ENCODE results near the gene OPCML.

OPCML gene

DNA sequence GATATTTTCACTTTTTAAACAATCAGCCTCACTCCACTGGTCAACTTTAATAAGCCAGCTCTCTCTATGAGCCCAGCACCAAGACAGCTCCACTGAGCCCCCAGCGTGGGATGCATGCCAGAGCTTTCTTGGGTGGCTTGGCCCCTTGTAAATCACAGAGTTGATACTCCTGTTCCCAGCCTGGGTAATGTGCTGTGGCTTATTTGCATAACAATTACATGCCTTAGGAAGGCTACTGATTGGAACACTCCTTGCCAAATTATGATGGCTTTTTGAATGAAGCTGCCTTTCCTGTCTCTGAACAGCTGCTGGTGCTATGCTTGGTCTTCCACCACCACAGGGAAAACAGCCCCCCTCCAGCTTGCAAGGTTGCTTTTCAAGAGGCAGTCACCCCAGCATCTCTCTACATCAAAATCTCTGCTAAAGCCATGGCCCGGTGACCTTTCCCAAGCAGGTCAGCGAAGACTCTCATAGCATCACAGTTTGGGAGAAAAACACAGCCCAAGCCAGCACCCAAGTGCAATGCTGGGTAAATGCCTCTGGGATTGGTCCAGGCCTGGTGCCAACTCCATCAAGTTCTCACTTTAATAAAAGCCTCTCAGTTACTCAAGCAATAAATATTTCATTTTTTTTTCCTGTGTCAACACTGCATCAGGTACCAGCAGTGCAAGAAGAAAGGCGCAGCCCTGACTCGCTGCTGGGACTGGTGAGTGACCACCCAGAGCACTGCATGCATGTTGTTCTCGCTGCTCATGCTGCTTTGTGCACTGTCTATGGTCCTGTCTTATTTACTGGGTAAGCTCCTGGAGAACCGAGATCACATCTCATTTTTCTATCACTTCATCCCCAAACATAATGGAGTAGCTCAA, 549.3 kb downstream of the OPCML start:
- no peak for DNase-seq (ENCODE audit: low read depth in 2 of 2)

DNA sequence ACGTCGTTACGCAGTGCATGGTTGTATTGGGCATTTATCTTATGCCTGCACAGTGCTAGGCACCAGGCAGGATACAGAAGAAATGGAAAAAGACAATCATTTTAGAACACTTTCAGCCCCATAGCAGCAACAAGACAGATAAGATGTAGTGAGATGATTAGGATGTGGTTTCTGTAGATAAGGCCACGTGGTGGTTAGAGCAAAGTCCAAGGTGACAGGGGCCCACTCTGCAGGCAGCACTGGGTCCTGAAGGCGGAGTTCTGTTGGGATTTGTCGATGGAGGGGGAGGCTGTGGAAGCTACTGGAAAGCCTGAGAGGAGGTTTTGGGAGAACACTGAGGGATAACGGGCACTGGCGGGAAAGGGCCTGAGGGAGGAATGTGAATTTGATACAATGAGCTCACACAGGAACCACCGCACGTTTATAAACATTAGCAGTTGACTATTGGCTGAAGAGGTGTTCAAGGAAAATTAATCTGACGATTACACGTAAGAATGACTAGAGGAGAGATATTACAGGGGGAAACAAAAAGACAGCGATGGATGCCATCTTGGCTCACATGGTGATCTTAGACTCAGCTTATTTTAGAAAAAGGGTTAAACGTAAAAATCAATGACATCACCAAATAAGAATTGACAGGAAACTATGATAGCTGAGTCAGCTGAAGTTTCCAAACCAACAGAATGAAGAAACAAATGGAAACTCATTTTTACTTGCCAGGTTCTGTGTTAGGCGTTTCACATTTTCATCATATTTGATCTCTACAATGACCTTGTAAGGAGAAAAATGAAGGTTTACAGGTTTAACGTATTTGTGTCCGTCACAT, 551.0 kb downstream of the OPCML start:
- no peak for DNase-seq (ENCODE audit: low read depth in 2 of 2)

DNA sequence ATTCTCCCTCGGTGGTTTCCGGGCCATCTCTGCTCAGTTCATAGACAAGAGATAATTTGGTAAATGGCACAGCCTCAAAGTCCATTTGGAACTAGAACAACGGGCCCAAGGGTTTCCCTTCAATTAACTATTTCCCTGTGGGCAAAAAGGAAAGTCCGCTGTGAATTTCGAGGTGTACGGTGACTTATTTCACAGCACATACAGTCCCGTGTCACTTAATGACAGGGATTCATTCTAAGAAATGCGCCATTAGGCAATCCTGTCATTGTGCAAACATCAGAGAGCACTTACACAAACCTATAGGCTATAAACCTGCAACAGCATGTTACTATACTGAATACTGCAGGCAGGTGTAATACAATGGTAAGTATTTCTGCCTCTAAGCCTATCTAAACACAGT, 551.6 kb downstream of the OPCML start:
- no peak for DNase-seq (ENCODE audit: low read depth in 2 of 2)

DNA sequence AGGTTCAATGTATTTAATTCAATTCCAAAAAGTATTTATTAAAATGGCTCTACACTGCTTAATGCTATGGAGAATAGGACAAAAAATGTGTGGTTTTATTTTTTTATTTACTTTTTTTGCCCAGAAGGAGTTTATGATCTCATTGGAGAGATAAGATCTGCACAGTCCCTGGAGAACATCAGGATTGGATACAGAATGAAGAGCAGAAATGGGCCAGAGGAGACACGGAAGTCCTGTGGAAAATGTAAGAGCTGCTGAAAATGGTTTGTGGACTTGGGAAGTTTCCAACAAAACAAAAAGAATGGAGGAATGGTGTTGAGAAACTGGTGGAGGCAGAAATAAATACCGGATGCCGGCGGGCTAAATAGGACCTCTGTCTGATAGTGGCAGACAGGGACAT, 554.6 kb downstream of the OPCML start:
- DNase-seq (ENCODE audit: low read depth in 2 of 2): no peak

DNA sequence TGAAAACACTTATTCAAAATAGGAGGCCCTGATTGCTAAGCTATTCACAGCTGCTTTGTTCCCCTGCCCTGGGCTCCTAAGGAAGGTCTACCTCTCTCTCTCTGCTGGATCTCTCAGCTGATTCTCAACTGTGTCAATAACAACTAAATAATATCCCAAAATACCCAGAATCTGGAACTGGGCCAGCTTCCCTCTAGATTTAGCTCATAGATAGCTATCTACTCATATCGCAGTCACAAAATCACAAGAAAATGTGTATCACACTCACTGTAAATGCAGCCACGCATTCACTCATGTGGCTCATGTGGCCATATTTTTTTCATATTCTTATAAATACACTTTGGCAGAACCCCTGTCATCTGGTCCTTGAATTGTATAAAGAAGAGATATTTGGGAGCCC, 555.1 kb downstream of the OPCML start:
- DNase-seq (ENCODE audit: low read depth in 2 of 2): no peak

DNA sequence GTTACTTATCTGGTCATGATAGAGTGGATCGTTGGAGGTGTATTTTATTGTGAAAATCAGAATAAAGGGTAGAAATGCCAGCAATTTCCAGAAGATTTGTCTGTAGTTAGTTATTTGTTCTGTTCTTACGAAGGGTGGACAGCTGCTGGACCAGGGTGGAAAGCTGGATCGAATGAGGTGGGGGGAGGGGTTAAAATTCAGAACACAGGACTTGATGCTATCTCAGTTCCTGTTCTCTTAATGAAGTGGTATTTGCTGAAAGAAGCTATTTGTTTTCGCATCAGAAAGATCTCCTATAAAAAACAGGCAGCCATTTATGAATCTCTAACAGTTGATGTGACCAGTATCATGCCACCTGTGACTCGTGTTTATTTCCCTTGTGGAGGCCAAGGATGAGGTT, 556.2 kb downstream of the OPCML start:
- DNase-seq (ENCODE audit: low read depth in 2 of 2): no peak

DNA sequence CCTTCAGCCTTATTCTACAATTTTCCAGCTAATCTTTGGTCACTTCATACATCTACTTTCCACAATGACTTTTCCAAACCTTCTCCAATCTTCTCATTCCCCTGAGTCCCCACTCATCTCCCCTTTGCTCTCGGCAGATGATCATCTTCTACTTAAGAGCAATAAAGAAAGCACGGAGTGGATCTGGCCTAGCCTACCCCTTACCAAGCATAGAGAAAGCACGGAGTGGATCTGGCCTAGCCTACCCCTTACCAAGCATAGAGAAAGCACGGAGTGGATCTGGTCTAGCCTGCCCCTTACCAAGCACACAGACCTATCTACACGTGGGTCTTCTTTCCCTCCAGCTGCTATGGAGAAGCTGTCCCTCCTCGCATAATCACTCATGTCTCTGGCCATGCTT, 558.6 kb downstream of the OPCML start:
- DNase-seq (ENCODE audit: low read depth in 2 of 2): no peak

DNA sequence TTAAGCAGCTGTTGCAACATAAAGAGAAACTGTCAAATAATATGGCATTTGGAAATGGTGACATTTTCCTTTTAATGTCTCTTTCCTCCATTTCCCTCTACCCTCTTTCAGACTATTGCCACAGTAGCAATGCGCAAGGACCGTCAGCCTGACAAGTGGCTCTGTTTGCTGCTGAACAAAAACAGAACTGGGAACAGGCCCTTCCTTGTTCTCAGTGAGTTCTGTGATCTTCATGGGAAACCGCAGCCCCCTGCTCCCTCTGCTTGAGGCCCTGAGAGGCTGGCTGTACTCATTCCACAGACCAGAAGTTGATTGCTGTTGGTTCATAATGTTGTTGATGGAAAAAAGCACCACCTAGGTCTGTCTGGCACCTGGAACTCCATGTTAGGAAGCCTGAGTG, 559.7 kb downstream of the OPCML start:
- DNase-seq (ENCODE audit: low read depth in 2 of 2): no peak

DNA sequence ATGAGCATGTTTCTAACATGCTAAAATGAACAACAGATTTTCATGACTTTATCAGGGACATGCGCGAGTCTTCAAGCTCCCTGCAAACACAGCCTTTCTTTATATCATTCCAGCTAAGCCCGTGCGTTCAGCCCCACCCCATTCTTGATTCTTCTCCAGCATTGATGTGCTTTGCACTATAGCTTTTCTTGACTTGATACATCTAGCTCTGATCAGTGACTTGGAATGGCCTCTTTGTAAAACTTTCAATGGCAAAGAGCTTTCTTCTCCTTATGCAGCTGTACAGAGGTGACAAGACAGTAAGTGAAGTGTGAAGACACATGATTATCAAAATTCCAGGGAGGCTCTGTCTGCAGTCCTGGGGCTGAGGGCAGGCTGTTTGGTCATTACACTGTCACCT, 561.0 kb downstream of the OPCML start:
- no peak for DNase-seq (ENCODE audit: low read depth in 2 of 2)

DNA sequence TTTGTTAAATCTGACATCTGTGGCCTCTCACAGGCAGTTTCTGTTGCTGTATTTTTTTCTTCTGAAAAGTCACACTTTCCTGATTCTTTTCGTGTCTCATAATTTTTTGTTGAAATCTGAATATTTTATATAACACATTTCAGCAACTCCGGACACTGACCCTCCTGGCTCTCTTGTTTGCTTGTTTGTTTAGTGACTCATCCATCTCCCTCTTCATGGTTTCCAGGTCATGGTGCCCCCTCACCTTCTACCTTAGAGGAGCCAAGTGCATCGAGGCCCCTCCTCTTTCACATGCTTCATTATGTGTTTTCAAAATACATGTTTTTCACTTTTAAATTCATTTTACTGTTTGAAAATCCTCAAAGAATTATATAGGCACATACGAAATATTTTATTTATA, 562.4 kb downstream of the OPCML start:
- DNase-seq (ENCODE audit: low read depth in 2 of 2): no peak

DNA sequence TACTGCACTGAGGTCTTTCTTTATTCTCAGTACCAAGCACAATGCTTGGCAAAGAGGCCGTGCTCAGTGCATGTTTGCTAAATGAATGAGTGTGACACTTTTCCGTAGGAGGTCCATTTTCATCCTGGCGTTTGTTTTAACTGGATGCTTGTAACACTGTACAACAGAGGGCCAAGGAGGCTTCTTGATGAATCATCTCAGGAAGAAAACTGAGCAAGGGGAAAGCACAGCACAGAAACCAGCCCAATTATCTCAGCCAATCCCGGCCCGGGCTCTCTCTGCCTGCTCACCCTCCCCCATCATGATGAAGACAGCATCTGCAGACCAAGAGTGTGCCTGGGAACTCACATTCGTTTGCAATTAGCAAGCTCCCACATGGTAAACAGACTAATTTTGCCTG, 570.3 kb downstream of the OPCML start:
- DNase-seq (ENCODE audit: low read depth in 2 of 2): no peak

DNA sequence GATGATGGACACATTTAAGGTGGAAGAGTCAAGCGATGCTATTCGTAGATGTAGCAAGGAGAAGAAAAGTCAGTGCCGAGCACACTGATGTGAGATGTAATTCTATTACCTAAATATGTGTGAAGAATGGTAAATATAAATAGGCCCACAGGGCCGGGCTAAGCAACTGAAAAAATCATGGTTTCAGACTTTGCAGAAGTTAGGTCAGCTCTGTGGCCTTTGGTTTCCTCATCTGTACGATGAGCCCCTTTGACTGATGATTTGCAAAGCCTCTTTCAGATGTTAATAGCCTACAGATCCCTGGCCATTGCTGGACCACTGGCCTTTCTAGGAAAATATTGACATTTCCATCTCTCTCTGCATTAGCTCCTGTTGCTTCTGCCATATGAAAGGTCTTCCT, 570.8 kb downstream of the OPCML start:
- no peak for DNase-seq (ENCODE audit: low read depth in 2 of 2)

DNA sequence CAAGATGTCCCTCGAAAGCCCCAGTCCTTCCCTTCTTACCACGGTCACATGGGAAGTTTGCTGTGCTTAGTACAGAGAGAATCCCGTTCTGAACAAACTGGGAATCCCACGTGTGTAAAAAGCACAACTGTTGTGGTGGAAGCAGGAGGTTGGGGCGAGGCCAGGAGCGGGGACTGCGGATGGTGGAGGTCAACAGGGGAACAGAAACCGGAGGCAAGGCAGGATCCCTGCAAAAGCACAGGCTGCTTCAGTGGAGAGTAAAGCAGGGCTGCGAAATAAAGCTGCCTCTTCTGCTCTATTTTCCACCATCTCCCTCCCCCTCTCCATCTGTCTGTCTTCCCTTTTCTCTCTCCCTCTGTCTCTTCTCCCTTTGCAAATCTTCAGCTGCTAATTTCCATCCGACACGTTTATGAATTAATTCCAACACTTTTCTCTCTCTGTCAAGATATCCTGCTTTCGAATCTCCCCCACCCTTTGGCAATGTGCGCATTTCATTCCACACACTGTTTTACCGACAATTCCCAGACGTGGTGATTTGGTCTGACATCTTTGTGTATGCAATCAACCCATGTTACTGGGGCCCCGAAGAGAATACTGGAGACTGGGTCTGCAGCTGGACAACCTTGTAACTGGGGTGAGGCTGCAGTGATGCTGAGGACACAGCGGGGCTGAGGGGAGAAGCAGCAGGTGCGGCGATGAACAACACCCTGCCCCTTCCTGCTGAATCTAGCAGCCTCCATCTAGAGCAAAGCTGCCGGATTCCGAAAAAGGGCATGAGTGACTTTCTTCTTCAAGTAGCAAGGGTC, 571.8 kb downstream of the OPCML start:
- DNase-seq (ENCODE audit: low read depth in 2 of 2): no peak

DNA sequence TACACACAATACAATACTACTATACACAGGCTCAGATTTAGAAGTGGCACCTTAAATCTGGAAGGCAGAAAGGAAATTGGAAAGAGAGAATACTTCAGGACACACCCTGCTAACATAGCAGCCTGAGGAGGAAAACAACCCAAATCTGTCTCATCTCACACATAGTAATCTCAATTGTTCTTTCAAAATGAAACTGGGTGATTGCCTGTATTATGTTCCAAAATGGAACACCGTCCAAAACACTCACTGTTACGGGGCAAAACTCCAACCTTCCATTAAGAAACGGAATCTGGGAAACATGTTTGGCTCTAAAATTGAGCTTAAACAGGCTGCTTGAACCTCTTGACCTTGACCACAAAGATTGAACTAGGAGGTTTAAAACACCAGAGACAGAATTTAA, 572.6 kb downstream of the OPCML start:
- no peak for DNase-seq (ENCODE audit: low read depth in 2 of 2)

DNA sequence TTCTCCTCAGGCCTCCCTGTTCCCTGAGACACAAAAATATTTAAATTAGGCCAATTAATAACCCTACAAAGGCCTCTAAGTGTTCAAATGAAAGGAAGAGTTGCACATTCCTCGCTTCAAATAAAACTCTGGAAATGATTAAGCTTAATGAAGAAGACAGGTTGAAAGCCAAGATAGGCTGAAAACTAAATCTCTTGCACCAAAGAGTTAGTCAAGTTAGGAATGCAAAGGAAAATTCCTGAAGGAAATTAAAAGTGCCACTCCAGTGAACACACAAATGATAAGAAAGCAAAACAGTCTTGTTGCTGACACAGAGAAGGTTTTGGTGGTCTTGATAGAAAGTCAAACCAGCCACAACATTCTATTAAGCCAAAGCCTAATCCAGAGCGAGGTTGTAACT, 574.4 kb downstream of the OPCML start:
- no peak for DNase-seq (ENCODE audit: low read depth in 2 of 2)

DNA sequence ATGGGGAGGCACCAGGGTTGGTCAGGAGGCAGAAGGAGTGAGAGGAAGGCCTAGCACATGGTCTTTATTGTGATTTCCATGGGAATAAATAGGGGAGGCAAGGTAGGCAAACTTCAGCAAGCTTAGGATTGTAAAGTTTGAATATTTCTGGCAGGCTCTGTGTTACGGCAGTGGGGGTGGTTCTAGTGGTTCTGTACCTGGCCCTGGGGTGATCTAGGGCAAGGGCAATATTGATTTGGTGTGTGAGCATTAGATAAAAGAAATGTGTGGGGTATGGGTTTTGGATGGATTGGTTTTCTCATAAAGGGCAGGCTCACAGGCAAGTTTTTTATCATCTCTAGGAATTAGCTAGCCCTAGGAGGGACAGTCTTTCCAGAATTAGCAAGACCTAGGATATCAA, 584.0 kb downstream of the OPCML start:
- DNase-seq (ENCODE audit: low read depth in 2 of 2): no peak

DNA sequence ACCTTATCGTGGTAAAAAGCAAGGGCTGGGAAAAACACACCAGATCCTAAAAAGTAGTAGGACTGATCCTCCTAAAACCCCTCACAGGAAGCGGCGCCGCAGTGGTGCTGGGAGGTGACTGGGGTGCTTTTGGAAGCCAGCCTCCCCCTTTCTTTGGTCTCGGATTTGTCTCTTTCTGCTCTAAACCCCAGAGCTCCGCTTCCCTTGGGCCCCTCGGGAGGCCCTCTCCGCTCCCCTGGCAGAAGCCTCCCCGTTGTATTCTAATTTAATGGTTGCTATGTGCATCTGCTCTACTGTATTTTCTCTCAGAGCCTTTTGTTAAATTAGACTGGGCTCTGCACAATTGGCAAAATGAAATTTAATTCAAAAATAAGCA, 587.7 kb downstream of the OPCML start:
- no peak for DNase-seq (ENCODE audit: low read depth in 2 of 2)

DNA sequence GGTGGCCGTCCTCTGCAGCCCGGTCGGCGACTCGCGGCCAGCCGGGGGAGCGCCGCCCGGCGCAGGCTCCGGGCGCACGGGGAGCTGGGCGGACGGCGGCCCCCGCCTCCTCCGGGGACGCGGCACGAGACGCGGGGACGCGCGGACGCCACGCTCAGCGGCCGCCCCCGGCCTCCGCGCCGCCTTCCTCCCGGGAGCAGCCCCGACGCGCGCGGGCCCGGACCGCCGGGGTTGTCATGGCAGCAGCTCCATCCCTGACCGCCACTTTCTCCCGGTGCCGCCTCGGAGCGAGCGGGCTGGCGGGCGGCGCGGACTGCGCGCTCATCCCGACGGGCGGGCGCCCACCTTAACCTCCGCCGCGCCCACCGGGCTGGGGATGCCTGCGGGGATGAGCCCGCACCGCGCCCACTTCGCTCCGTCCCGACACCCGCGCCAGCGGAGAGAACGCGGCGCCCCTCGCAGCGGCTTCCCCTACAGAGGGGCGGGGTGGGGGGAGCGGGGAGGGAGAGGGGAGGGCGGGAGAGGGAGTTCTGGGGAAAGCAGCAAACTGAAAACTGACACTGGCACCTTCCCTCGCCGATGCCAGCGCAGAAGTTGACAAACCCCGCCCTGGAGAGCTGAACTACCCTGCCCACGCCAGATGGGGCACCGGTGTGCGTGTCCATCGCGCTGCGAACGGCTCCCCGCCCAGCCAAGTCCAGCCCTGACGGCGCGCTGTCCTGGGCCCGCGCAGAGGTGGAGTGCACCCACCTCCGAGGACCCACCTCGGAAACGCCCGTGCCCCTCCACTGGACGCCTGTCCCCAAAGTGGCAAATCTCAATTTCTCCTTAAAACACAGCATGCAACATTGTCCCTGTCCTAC, 588.4 kb downstream of the OPCML start:
- no peak for DNase-seq (ENCODE audit: low read depth in 2 of 2)

DNA sequence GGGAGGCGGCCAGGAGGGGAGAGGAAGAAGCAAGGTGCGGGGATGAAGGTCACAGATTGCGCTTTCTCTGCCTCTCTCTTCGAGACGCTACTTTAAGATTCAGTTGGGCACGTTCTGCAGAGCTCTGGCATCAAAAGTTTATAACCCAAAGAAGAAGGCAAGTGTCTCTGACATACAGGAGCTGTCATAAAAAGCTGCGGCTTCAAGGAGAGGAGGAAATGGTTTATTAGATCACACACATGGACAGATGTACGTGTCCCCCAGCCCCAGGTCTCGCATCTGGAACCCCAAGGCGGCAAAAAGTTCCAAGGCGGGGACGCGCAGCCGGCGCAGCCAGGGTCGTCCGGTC, 589.0 kb downstream of the OPCML start:
- no peak for DNase-seq (ENCODE audit: low read depth in 2 of 2)

DNA sequence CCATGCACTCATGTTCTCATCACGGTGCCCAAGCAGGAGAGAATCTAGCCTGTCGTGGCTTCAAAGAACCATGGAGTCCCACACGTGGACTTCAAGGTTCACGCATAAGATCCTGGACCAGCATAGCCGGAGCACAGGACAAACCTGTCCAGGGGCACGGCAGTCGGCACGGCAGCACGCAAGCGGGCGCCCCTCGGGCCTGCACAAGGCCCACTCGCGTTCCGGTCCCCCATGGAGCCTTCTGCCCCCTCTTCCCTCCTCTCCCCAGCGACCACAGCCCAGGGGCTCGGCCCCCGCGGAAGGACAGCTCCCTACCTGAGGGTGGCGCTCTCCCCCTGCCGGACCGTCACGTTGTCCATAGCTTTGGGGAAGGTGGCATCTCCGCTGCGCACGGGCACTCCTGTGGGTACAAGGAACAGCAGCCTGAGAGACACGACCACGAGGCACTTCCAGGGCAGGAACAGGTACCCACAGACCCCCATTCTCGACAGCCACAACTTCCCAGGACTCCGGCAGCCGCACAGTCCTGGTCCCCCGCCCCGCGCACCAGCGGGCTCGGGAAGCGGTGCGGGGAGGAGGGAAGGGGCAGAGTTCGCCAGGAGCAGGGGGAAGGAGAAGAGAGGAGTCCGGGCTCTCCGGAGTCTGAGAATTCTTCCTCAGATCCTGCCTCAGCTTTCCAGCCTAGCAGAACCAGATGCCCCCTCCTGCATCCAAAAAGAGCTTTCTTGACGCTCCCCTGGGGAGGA, 589.5 kb downstream of the OPCML start:
- no peak for DNase-seq (ENCODE audit: low read depth in 2 of 2)

DNA sequence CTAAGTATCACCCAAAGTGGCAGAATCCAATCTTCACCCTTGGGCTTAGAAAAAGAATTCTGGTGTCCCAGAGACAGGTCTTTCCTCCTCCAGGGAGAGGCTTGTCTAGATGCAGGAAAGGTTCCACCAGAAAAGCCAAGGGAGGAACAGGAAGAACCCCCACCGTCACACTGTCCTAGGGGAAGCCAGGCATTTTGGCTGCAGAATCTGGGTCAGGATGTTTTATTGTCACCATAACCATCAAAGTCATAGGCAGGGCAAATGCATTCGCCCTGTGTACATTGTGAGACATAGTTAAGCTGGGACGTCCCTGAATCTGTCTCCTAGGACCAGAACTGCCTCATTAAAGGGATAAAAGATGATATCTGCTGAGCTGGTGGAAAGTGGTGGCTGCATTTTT, 590.5 kb downstream of the OPCML start:
- DNase-seq (ENCODE audit: low read depth in 2 of 2): no peak
